Lower leg skin (tissue), 4 donors: Measurements from ENCODE around the gene SERTAD2. TPM values are rescaled to one million over a fixed set of nuclear protein-coding genes. Genes with fewer than 3 reads are reported as not detected.

Experiments
- DNase-seq, 2 donors: peaks; one replicate each; pipeline ENCODE4 v3.0.0-alpha.2; 2019; ENCODE audit warnings: low spot score in 2 of 2
- H3K4me3 ChIP-seq: fragments of 200-600 bp; sonication (generic); 2 replicates; pipeline ENCODE4 v1.5.1; 2017; ENCODE audit warnings: mild to moderate bottlenecking, low read depth; ENCODE audit not compliant: poor library complexity, severe bottlenecking
- POLR2A ChIP-seq, 2 donors: fragments of 450-650 bp; IDR thresholded peaks; one replicate each; pipeline ENCODE4 v1.6.1; 2016 to 2017; ENCODE audit warnings: antibody characterized with exemption in 2 of 2, mild to moderate bottlenecking in 1 of 2, moderate library complexity in 1 of 2
- WGBS, 2 donors: methylation state at CpG; one replicate each; pipeline ENCODE4 v1.1.5; 2018; 5-methylcytosine and 5-hydroxymethylcytosine counted together
- intact Hi-C: fragments of 100-400 bp; cut with DNase I; formaldehyde crosslinking; loops from one replicate; pipeline ENCODE4 v1.15.0; 2023; ENCODE audit warnings: low total_unique reads
- total RNA-seq, 4 donors: library from RNA; depleted of rRNA; stranded (reverse); fragments of >200 nt; gene quantifications; one replicate each; pipeline ENCODE4 v1.1.0, GENCODE V29; 2016
- TF ChIP-seq, protein P1 (sequence below), 3 donors: fragments of 450-650 bp; IDR thresholded peaks; one replicate each; pipeline ENCODE4 v1.5.1; 2016; ENCODE audit warnings: antibody characterized with exemption in 3 of 3, mild to moderate bottlenecking in 3 of 3, moderate library complexity in 2 of 3

The SERTAD2 gene
- total RNA-seq, 4 donors from 2014 or later = 27.7 to 31.8 (median 30.7) TPM

DNA sequence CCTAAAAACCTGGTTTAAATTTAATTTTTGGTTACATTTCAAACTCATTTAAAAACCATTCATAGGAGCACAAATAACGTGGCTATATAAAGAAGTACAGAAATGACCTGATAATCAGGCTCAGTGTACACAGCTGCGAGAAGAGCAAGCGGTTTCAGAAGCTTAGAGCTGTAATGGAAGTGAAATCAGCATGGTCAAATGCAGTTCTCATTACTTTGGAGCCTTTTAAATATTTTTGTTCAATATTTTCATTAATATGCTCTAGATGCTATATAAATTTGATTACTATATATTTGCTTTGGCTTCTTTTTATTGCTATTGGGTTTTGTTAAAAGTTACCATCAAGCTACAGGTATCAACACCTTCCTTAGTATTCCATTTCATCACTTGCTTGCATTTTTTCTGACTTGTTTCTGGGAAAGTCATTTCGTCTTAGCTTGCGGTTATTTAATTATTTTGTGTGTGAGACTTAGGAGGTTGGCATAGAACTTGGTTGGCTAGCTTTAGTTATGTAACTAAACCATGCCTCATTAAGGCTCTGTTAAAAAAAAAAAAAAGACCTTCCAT, 70.9 kb downstream of the SERTAD2 start:
- no peak for DNase-seq
- TF ChIP-seq POLR2A (IDR thresholded peaks at IDR 0.05) = no peak
- TF ChIP-seq, protein P1, sequence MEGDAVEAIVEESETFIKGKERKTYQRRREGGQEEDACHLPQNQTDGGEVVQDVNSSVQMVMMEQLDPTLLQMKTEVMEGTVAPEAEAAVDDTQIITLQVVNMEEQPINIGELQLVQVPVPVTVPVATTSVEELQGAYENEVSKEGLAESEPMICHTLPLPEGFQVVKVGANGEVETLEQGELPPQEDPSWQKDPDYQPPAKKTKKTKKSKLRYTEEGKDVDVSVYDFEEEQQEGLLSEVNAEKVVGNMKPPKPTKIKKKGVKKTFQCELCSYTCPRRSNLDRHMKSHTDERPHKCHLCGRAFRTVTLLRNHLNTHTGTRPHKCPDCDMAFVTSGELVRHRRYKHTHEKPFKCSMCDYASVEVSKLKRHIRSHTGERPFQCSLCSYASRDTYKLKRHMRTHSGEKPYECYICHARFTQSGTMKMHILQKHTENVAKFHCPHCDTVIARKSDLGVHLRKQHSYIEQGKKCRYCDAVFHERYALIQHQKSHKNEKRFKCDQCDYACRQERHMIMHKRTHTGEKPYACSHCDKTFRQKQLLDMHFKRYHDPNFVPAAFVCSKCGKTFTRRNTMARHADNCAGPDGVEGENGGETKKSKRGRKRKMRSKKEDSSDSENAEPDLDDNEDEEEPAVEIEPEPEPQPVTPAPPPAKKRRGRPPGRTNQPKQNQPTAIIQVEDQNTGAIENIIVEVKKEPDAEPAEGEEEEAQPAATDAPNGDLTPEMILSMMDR (IDR thresholded peaks at IDR 0.05) = no peak
- intact Hi-C loops = no loop called here
- no peak overlapping the region for H3K4me3 ChIP-seq
- WGBS, 2 donors = 58 to 59% methylated on average over 5 of the region's 5 CpGs

DNA sequence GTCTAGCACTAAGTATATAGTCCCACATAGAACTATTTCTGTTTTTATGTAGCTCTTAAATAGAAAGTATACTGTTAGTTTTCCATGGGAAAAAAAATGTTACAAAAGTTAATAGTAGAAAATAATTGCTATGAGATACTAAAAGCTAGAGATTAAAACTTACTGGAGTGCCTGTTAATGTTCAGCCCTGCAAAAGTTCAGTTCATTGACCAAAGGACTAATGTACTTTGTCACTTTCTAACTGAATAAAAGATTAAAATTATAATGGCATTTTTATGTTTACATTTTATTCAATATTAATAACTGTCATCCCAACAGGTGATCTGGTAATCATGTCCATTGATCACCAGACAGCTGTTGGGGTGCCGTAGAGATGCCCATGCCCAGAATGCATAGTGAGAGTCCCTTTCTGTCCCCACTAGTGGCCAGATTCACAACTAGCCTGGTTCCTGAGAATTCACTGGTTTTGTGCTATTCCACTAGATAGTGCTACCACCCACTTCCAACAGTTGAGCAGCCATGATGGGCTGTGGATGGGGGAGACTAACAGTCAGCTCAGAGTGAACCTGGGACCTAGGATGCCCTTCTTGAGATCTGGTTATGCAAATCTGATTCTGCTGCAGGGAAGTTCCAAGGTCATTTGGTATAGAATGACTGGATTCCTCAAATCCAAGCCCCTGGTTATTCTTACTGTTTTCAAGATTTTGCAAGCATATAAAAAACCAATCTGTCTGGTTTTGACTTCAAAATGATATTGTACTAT, 71.8 kb downstream of the SERTAD2 start:
- 53 to 89% methylated on average over 1 of the region's 1 CpG for WGBS, 2 donors
- intact Hi-C loops = no loop called here
- TF ChIP-seq, protein P1 (IDR thresholded peaks at IDR 0.05) = no peak
- TF ChIP-seq POLR2A (IDR thresholded peaks at IDR 0.05) = no peak
- no peak for DNase-seq
- no peak overlapping the region for H3K4me3 ChIP-seq

Other genes with a start within 250 kb of the SERTAD2 start
- 100 to 1,000 TPM in 3 of 4 donors, 10 to 100 TPM in 1; 81.9 to 231 (median 169) TPM for gene LGALSL, start 199.8 kb downstream of the SERTAD2 start, total RNA-seq
- gene AFTPH, start 129.6 kb downstream of the SERTAD2 start, total RNA-seq = 10 to 100 TPM; 46.4 to 53.8 (median 49.6) TPM